GM20431 (cell line): ENCODE measurements around the gene ZFP91.
"Not testable (repeated sequence)": the region's sequence is repeated elsewhere in the genome, so short reads cannot be mapped to it uniquely, and the experiment has no call there.

Experiments used
- in situ Hi-C: fragments of 300-500 bp; cut with MseI, MboI; formaldehyde crosslinking; loops from one replicate; pipeline ENCODE4 v1.15.0; 2020; ENCODE audit warnings: low sequenced_read_pairs; ENCODE audit not compliant: unreplicated experiment

Gene ZFP91

DNA sequence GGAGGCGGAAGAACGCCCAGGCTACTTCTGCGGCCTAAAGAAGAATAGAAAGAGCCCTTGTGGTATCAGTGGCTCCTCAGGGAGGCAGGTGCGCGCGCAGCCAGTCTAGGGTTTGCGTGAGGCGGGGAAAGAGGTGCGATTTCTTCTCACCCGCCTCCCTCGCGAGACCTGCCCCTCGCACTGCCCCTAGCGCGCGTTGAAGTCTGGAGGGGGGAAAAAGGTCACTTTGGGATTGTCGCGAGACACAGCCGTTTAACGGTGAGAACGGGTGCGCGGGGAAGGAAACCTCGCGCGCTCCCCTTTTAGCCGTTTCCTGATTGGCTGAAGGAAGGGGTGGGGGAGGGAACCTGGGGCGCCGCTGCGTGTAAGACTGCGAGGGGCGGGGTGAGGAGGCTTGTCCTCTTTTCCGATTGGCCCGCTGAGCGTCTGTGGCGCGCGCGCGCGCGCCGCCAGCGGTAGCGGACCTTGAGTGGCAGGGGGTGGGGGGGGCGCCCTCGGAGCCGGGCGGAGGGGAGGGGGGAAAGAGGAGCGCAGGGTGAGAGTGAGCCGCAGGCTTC is at the start of gene ZFP91:
Gene ZFP91, plus strand, starts transcription at position 429 of the 557 bp plus-strand sequence. CDS start 219 bp downstream, outside the sequence.
- in situ Hi-C loops: no loop called here

- in situ Hi-C loops: no loop called here
These were observed 48.6 kb upstream of the ZFP91 start for GRCh38 chr11:58530236-58530635.

DNA sequence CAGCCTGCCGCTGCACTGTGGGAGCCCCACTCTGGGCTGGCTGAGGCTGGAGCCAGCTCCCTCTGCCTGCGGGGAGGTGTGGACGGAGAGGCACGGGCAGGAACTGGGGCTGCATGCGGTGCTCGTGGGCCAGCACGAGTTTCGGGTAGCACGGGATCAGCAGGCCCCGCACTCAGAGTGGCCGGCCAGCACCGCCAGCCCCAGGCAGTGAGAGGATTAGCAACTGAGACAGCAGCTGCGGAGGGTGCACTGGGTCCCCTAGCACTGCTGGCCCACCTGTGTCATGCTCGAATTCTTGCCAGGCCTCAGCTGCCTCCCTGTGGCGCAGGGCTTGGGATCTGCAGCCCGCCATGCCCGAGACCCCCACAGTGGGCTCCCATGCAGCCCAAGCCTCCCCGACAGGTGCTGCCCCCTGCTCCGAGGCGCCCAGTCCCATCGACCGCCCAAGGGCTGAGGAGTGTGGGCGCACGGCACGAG is 47.0 kb upstream of the ZFP91 start:
- in situ Hi-C loops: no loop called here

- in situ Hi-C loops: no loop called here
These were observed 32.0 kb upstream of the ZFP91 start for GRCh38 chr11:58546841-58547240.

DNA sequence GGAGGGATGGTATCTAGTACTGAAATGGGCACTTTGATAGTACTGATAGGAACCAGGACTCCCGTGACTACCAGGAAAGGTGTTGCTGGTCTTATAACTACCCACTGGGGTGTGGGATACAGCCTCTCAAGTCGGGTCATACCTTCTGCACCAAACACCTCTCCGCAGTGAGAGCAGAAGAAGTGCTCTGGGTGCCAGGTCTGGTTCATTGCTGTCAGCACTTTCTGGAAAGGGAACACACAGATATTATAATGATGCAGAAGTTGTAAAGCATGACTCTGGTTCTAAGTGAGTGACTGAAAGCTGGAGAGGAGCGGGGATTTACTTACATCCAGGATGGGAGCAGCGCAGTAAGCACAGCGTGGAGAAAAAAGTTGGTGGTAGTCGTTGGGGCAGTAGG is 29.2 kb upstream of the ZFP91 start:
- in situ Hi-C loops: no loop called here

GRCh38 chr11:58560842-58561241 is 18.0 kb upstream of the ZFP91 start:
- in situ Hi-C loops: no loop called here

DNA sequence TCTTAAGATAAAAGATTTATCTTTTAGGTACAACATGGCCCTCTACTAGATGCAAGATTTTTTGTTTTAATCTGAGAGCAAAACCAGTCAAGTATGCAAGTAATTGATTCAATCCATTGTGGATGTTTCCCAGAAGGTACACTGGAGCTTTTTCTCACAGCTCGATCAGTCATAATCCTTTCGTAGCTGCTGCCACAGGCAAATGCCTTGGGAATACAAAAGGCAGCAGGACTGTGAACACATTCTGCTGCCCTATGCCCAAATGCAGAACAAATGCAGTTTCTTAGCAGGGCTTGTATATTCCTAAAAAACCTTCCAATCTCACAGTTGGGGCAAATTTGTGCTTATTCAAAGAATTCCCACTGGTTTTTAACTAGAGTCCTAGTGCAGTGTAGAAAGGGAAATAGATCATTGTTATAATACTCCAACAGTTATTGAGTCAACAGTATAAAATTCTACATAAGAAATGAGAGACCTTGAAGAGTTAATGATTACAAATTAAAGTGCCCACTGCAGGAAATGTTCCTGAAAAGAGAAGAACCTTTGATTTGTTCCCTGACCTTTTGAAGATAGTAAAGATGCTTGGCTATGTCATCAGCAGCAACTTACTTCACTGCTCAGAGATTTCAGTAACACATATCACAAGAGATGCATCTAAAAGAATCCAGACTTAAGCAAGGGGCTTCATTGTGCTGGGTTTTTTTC is 17.3 kb upstream of the ZFP91 start:
- in situ Hi-C loops: no loop called here

- in situ Hi-C loops: no loop called here
These were observed 16.5 kb upstream of the ZFP91 start for GRCh38 chr11:58562375-58562800.

DNA sequence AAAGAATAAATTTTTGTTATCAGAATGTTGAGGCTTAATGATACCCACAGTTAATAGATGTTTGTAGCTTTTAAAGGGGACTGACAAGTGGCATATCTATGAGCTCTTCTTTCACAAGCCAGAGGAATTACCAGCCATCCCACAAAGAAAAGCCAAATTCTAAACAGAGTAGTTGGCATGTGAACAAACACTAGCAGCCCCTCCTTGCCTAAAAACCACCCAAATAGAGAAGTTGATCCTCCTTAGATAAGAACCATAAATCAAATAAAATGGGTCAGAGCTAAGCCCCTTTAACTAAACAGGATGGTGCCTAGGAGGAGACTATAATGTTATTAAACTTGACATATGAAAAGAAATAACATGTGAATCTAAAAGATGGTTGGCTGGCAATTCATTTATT is 14.6 kb upstream of the ZFP91 start:
- in situ Hi-C loops: no loop called here

DNA sequence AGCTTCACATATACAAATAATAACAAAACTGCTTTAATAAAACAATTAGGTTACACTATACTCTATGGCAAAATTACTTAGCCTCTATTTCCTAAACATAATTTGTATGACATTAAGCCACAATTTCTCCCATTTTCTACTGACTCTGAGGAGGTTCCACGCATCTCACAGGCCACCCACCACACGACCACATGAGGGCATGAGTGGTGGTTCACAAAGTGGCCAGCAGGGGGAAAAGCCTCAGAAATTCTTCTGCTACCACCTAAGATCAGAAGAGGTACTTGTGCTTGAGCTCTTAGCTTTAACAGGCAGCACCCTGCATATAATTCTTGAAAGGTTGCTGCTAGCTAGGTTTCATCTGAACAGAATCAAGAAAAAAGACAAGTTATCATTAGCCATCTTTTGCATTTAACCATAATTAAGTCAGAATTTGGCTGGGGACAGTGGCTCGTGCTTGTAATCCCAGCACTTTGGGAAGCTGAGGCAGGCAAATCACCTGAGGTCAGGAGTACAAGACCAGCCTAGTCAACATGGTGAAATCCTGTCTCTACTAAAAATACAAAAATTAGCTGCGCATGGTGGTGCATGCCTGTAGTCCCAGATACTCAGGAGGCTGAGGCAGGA is 10.9 kb upstream of the ZFP91 start:
- in situ Hi-C loops: no loop called here

- in situ Hi-C loops: not testable (repeated sequence)
These were observed 6.0 kb upstream of the ZFP91 start for GRCh38 chr11:58572906-58573305.

- in situ Hi-C loops: no loop called here
These were observed 5.3 kb upstream of the ZFP91 start for GRCh38 chr11:58573451-58574104.

DNA sequence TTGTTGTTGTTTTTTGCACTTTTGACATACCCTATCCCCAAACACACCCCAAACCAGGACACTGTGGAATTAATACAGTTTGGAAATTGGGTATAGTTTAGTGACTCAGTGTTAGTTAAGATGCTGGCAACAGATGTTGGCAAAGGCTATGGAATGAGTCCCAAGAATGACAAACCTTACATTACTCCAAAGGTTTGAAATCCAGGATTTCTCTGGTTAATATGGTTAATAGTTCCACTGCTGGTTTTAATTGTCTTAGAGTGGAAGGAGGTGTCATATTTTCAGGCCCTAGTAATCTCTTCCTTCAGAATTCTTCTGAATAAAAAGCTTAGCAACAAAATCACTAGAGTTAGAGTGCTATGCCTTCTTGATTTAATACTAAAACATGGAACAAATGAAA is 4.0 kb upstream of the ZFP91 start:
- in situ Hi-C loops: no loop called here

DNA sequence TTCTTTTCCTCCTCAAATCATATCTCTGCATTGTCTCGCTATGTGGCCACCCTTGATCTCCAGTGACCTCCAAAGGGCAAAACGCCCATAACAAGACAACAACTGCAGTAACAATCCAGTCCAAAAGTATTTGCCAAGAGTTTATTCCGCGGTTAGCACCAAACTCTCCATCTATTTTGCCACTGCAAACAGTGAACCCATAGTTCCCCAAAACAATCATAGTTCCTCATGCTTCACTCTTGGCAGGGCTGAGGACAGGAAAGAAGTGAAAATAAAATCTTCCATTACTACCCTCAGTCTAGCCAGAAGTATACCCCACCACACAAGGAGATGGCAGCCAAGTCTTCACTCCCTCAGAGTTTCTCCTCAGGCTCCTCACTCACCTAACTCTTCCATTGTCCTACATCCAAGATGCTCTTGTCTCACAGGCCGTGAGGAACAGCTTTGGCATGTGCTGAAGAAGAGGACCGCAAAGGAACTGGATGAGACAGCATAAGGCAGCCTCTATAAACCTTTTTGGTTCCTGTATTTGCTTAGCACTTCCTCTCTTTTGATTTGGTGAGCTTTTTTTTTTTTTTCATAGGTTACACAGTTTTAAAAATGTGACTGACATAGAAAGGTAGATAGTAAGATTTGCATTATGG is 3.4 kb upstream of the ZFP91 start, which contains the start of gene LPXN:
Gene LPXN, minus strand, starts transcription at position 480 of the 644 bp plus-strand sequence. Its CDS starts 84 bp downstream, at position 396.
- in situ Hi-C loops: no loop called here

DNA sequence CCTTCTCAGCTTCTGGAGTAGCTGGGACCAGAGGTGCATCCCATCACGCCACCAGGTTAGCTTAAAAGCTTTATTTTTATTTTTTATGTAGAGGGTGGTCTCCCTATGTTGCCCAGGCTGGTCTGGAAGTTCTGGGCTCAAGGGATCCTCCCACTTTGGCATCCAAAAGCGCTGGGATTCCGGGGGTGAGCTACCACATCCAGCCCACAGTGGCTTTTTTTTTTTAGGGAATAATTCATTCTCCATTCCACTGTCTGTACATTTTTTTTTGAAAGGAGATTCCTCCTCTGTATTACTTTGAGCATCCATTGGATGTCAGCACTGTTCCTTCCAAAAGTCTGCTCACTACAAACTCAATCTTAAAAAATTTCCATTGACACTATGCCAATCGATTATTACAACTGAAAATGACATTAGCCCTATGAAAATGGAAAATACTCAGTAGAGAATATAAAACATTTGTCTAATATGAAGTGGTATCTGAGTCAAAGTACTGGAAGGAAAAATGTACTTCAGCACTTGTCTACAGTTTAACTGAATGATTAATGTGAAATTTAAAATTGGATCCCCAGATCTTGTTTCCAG is 1.9 kb upstream of the ZFP91 start:
- in situ Hi-C loops: no loop called here

- in situ Hi-C loops: no loop called here
These were observed 1.2 kb upstream of the ZFP91 start for GRCh38 chr11:58577555-58578135.

- in situ Hi-C loops: no loop called here
These were observed 678 bp upstream of the ZFP91 start for GRCh38 chr11:58578136-58578634.

DNA sequence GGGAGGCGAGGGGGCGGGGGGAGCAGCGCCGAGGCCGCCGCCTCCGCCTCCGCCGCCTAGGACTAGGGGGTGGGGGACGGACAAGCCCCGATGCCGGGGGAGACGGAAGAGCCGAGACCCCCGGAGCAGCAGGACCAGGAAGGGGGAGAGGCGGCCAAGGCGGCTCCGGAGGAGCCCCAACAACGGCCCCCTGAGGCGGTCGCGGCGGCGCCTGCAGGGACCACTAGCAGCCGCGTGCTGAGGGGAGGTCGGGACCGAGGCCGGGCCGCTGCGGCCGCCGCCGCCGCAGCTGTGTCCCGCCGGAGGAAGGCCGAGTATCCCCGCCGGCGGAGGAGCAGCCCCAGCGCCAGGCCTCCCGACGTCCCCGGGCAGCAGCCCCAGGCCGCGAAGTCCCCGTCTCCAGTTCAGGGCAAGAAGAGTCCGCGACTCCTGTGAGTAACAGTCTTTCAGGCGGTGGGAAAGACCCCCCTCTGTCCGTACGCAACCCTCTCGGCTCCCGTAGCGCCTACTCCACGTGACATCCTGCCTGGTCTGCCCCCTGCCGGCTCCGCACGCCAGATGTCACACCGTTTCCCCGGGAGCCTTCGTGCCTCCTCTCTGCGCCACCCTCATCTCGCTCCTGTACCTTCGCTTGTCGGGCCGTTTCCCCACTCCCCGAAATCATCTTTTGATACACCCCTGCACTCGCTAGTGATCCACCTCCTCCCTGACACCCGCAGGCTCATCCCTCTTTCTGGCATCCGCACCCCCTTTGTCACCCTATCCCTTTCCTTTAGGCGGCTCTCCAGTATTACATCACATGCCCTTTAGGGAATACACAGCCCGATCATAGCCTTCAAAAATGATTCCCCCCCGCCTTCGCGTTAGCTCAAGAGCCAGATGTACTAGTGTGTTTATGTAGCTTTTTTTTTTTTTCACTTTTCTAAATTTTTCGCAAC is 598 bp downstream of the ZFP91 start:
- in situ Hi-C loops: no loop called here
